Caco-2 (cell line): ENCODE data around the gene KRT79. TPM values are rescaled to one million over a fixed set of nuclear protein-coding genes. Genes with fewer than 3 reads are reported as not detected.
"Not testable (repeated sequence)": the region's sequence is repeated elsewhere in the genome, so short reads cannot be mapped to it uniquely, and the experiment has no call there.

ENCODE experiments used
- BruUV-seq: library from RNA; stranded (reverse); fragments of 400-500 nt; replicated peaks from 2 replicates; lab custom pipeline; 2021; lab: Mats Ljungman, UMichigan
- CTCF ChIA-PET: fragments of 300-600 bp; sonication (Branson Sonifier 250); formaldehyde crosslinking; loops from one replicate; lab custom pipeline; 2022; ENCODE audit warnings: antibody characterized with exemption; lab: Charles Lee
- POLR2A ChIA-PET: fragments of 300-600 bp; sonication (Branson Sonifier 250); formaldehyde crosslinking; loops from one replicate; lab custom pipeline; 2022; ENCODE audit warnings: antibody characterized with exemption; lab: Charles Lee
- DNase-seq, 2 experiments: peaks; one replicate each; pipeline versions ENCODE4 v3.0.0 to v3.0.0-alpha.2; 2020 to 2022
- H3K27me3 ChIP-seq: replicated peaks from 2 replicates; pipeline ENCODE4 v1.6.0; 2011; ENCODE audit warnings: low read length; ENCODE audit not compliant: control insufficient read depth, insufficient read depth
- H3K36me3 ChIP-seq: 2 replicates; pipeline ENCODE4 v1.5.1; 2011; ENCODE audit warnings: low read length; ENCODE audit not compliant: control insufficient read depth, insufficient read depth
- H3K4me1 ChIP-seq: fragments of 250-450 bp; sonication (Bioruptor Pico); 2 replicates; pipeline ENCODE4 v1.5.1; 2020; ENCODE audit warnings: mild to moderate bottlenecking
- H3K4me3 ChIP-seq: 2 replicates; pipeline ENCODE4 v1.5.1; 2011; ENCODE audit warnings: low read depth, mild to moderate bottlenecking, control low read depth, low read length
- H3K9me3 ChIP-seq: fragments of 250-450 bp; sonication (Bioruptor Pico); 2 replicates; pipeline ENCODE4 v1.5.1; 2020; ENCODE audit warnings: mild to moderate bottlenecking, moderate library complexity
- H3K27ac Mint-ChIP-seq: one replicate; pipeline ENCODE4 v1.8.0; 2022; ENCODE audit warnings: mixed read lengths; ENCODE audit not compliant: unreplicated experiment
- H3K27me3 Mint-ChIP-seq: one replicate; pipeline ENCODE4 v1.8.0; 2022; ENCODE audit warnings: mixed read lengths; ENCODE audit not compliant: insufficient read depth, unreplicated experiment
- H3K36me3 Mint-ChIP-seq: one replicate; pipeline ENCODE4 v1.8.0; 2022; ENCODE audit warnings: mild to moderate bottlenecking, mixed read lengths; ENCODE audit not compliant: insufficient read depth, unreplicated experiment
- H3K4me1 Mint-ChIP-seq: one replicate; pipeline ENCODE4 v1.8.0; 2022; ENCODE audit warnings: low read depth, mixed read lengths; ENCODE audit not compliant: unreplicated experiment
- H3K4me3 Mint-ChIP-seq: one replicate; pipeline ENCODE4 v1.8.0; 2022; ENCODE audit warnings: mild to moderate bottlenecking, moderate library complexity, mixed read lengths; ENCODE audit not compliant: unreplicated experiment
- H3K9me3 Mint-ChIP-seq: one replicate; pipeline ENCODE4 v1.8.0; 2022; ENCODE audit warnings: mixed read lengths; ENCODE audit not compliant: unreplicated experiment
- CTCF ChIP-seq, 2 experiments: fragments of 200-600 bp in 1 of 2; IDR thresholded peaks; 1 replicate in 1 of 2; 2 replicates in 1 of 2; pipeline versions ENCODE4 v1.5.1 to v1.8.0; 2011 to 2022; ENCODE audit warnings: antibody characterized with exemption in 1 of 2, control low read depth in 1 of 2, inconsistent platforms in 1 of 2, low read depth in 1 of 2, low read length in 1 of 2, mild to moderate bottlenecking in 1 of 2, moderate library complexity in 1 of 2; ENCODE audit not compliant: insufficient read depth in 1 of 2, severe bottlenecking in 1 of 2, unreplicated experiment in 1 of 2
- intact Hi-C: fragments of 100-400 bp; cut with micrococcal nuclease; formaldehyde crosslinking; loops from one replicate; pipeline ENCODE4 v1.10.0; 2022; ENCODE audit not compliant: unreplicated experiment
- total RNA-seq: library from RNA; stranded (reverse); gene quantifications from 2 replicates; pipeline ENCODE4 v1.2.3, GENCODE V29; 2022

KRT79 gene
- total RNA-seq, 1 experiment from 2014 or later: not detected

GRCh38 chr12:52796839-52797528 is 37.1 kb downstream of the KRT79 start:
- Mint-ChIP-seq H3K9me3 (no peaks in the 10 kb centered on the region), H3K4me1 (peaks cover 28% of the 10 kb centered on the region), H3K4me3 (no peak overlapping the region), H3K27me3 (no peaks in the 10 kb centered on the region), H3K27ac (no peak overlapping the region), H3K36me3 (no peaks in the 10 kb centered on the region)
- ChIA-PET CTCF (no interaction called here), POLR2A (no interaction called here)
- no peak for DNase-seq
- no peaks in the 10 kb centered on the region for H3K9me3 ChIP-seq
- no peak for TF ChIP-seq CTCF (IDR thresholded peaks at IDR 0.05; ENCODE audit: insufficient read depth in 1 of 2, low read depth in 1 of 2, low read length in 1 of 2, severe bottlenecking in 1 of 2, unreplicated experiment in 1 of 2)
- intact Hi-C loops: no loop called here
- no peaks in the 10 kb centered on the region for H3K36me3 ChIP-seq
- peaks cover 21% of the 10 kb centered on the region for H3K4me1 ChIP-seq
- no TSS peak for BruUV-seq
- no peaks in the 10 kb centered on the region for H3K27me3 ChIP-seq
- no peak overlapping the region for H3K4me3 ChIP-seq

GRCh38 chr12:52796429-52796794 is 37.7 kb downstream of the KRT79 start:
- CTCF ChIA-PET: no interaction called here

GRCh38 chr12:52795694-52796428 is 38.2 kb downstream of the KRT79 start, which contains the start of gene KRT3:
TSS of gene KRT3 (minus strand) at chr12:52796117. CDS start at chr12:52796042, 75 bp downstream.
- H3K4me1 ChIP-seq: peaks cover 21% of the 10 kb centered on the region
- no peaks in the 10 kb centered on the region for H3K36me3 ChIP-seq
- intact Hi-C loops: no loop called here
- DNase-seq: no peak
- Mint-ChIP-seq H3K27ac (no peak within 1 kb of the TSS), H3K4me3 (no peak within 1 kb of the TSS), H3K36me3 (no peaks in the 10 kb centered on the region), H3K4me1 (peaks cover 18% of the 10 kb centered on the region), H3K9me3 (no peaks in the 10 kb centered on the region), H3K27me3 (no peaks in the 10 kb centered on the region)
- H3K4me3 ChIP-seq: no peak within 1 kb of the TSS
- H3K27me3 ChIP-seq: no peaks in the 10 kb centered on the region
- no peaks in the 10 kb centered on the region for H3K9me3 ChIP-seq
- CTCF ChIA-PET: no interaction called here
- no TSS peak for BruUV-seq
- TF ChIP-seq CTCF (IDR thresholded peaks at IDR 0.05; ENCODE audit: insufficient read depth in 1 of 2, low read depth in 1 of 2, low read length in 1 of 2, severe bottlenecking in 1 of 2, unreplicated experiment in 1 of 2): no peak
- POLR2A ChIA-PET: no interaction called here

More at GRCh38 chr12:52796429-52796794, 37.7 kb downstream of the KRT79 start:
- BruUV-seq: no TSS peak
- no peak overlapping the region for H3K4me3 ChIP-seq
- Mint-ChIP-seq H3K36me3 (no peaks in the 10 kb centered on the region), H3K9me3 (no peaks in the 10 kb centered on the region), H3K4me3 (no peak overlapping the region), H3K4me1 (peaks cover 23% of the 10 kb centered on the region), H3K27me3 (no peaks in the 10 kb centered on the region), H3K27ac (no peak overlapping the region)
- no peaks in the 10 kb centered on the region for H3K9me3 ChIP-seq
- POLR2A ChIA-PET: no interaction called here
- no peaks in the 10 kb centered on the region for H3K36me3 ChIP-seq
- TF ChIP-seq CTCF (IDR thresholded peaks at IDR 0.05; ENCODE audit: insufficient read depth in 1 of 2, low read depth in 1 of 2, low read length in 1 of 2, severe bottlenecking in 1 of 2, unreplicated experiment in 1 of 2): no peak
- no peak for DNase-seq
- H3K4me1 ChIP-seq: peaks cover 21% of the 10 kb centered on the region
- H3K27me3 ChIP-seq: no peaks in the 10 kb centered on the region
- intact Hi-C loops: no loop called here

- H3K36me3 ChIP-seq, CTCF ChIA-PET, H3K9me3 Mint-ChIP-seq, POLR2A ChIA-PET, intact Hi-C loops, H3K36me3 Mint-ChIP-seq, DNase-seq, H3K4me3 ChIP-seq, H3K27me3 Mint-ChIP-seq, H3K27ac Mint-ChIP-seq, H3K9me3 ChIP-seq, H3K27me3 ChIP-seq, BruUV-seq, H3K4me3 Mint-ChIP-seq: not testable (repeated sequence)
- H3K4me1 Mint-ChIP-seq: peaks cover 17% of the 10 kb centered on the region
- peaks cover 17% of the 10 kb centered on the region for H3K4me1 ChIP-seq
These were observed 38.8 kb downstream of the KRT79 start for GRCh38 chr12:52795332-52795674.
